ENCODE measurements around the gene HSPB6. TPM values are rescaled to one million over a fixed set of nuclear protein-coding genes. Genes with fewer than 3 reads are reported as not detected.

The HSPB6 gene
- total and polyA plus RNA-seq, 2 of the 8 experiments (the other 6 are each of a cell fraction or from before 2014, with no cell fraction given) = 0.91 TPM; not detected in 1

- TF ChIP-seq USF2 (IDR thresholded peaks at IDR 0.05; ENCODE audit: low read length) (no peak), RBBP5 (IDR thresholded peaks at IDR 0.05; ENCODE audit: borderline replicate concordance, low read depth, low read length) (no peak), KDM5A (IDR thresholded peaks at IDR 0.05; ENCODE audit: low read length) (no peak), MAFK (IDR thresholded peaks at IDR 0.05; ENCODE audit: low read depth, low read length) (no peak)
These were observed 36.2 kb downstream of the HSPB6 start (continued) for GRCh38 chr19:35720648-35721047.

Measured in H1 (cell line).